Fibroblast of skin of left biceps (primary cell): ENCODE measurements around the gene RSAD1.

Source experiments
- DNase-seq, 2 experiments: peaks; one replicate each; pipeline ENCODE4 v3.0.0-alpha.2; 2013; ENCODE audit warnings: low read depth in 2 of 2

RSAD1 gene

GRCh38 chr17:50493744-50494143 lies 15.1 kb downstream of the RSAD1 start:
- DNase-seq = no peak

- no peak for DNase-seq
Observed at GRCh38 chr17:50495217-50495823, 16.7 kb downstream of the RSAD1 start.

- DNase-seq = no peak
Observed at GRCh38 chr17:50495918-50496317, 17.3 kb downstream of the RSAD1 start.

GRCh38 chr17:50498021-50498874 lies 19.6 kb downstream of the RSAD1 start:
- no peak for DNase-seq

GRCh38 chr17:50499270-50499669 lies 20.6 kb downstream of the RSAD1 start:
- DNase-seq = no peak

GRCh38 chr17:50499721-50500120 lies 21.1 kb downstream of the RSAD1 start:
- DNase-seq = no peak

- no peak for DNase-seq
Observed at GRCh38 chr17:50501054-50501453, 22.4 kb downstream of the RSAD1 start.

- DNase-seq = no peak
Observed at GRCh38 chr17:50502301-50502990, 23.8 kb downstream of the RSAD1 start.

GRCh38 chr17:50505591-50506130 lies 27.0 kb downstream of the RSAD1 start:
- DNase-seq = no peak

- DNase-seq = no peak
Observed at GRCh38 chr17:50506298-50506697, 27.6 kb downstream of the RSAD1 start.

GRCh38 chr17:50507871-50508572 lies 29.4 kb downstream of the RSAD1 start, which contains the start of gene MYCBPAP:
Gene MYCBPAP, plus strand, starts transcription at chr17:50508439. Its CDS starts 236 bp downstream, at chr17:50508675.
- DNase-seq = peak; percentile 45 to 55

- no peak for DNase-seq
Observed at GRCh38 chr17:50508573-50509460, 30.2 kb downstream of the RSAD1 start.

GRCh38 chr17:50511058-50511457 lies 32.4 kb downstream of the RSAD1 start:
- DNase-seq = no peak

GRCh38 chr17:50513495-50513894 lies 34.8 kb downstream of the RSAD1 start:
- no peak for DNase-seq

- no peak for DNase-seq
Observed at GRCh38 chr17:50514388-50514787, 35.7 kb downstream of the RSAD1 start.

GRCh38 chr17:50514936-50515702 lies 36.5 kb downstream of the RSAD1 start:
- DNase-seq = no peak

- DNase-seq = no peak
Observed at GRCh38 chr17:50517011-50517410, 38.4 kb downstream of the RSAD1 start.

GRCh38 chr17:50517504-50518383 lies 39.1 kb downstream of the RSAD1 start:
- DNase-seq = no peak
